HEK293 (cell line): Measurements from ENCODE around the gene RPRD1A.

ENCODE experiments used
- CTCF ChIA-PET: fragments of 350-600 bp; formaldehyde crosslinking; extraction: SDS; loops from one replicate; lab custom pipeline; 2021; ENCODE audit warnings: antibody characterized with exemption; lab: Yijun Ruan, JAX
- POLR2A ChIA-PET: fragments of 300-600 bp; formaldehyde crosslinking; extraction: SDS; loops from one replicate; lab custom pipeline; 2020; ENCODE audit warnings: antibody characterized with exemption, inconsistent platforms; lab: Yijun Ruan, JAX
- H3K27ac ChIP-seq: fragments of 200-500 bp; sonication (Bioruptor generic); 2 replicates; pipeline ENCODE4 v1.5.1; 2014; ENCODE audit warnings: low read depth, low read length, control low read depth, inconsistent platforms; ENCODE audit errors: extremely low read depth
- H3K36me3 ChIP-seq, 2 experiments: fragments of 200-500 bp in 1 of 2; sonication (Bioruptor generic) in 1 of 2; 1 replicate in 1 of 2; 2 replicates in 1 of 2; pipeline ENCODE4 v1.5.1; 2014 to 2017; ENCODE audit warnings: inconsistent platforms in 2 of 2, low read length in 2 of 2; ENCODE audit not compliant: control insufficient read depth in 2 of 2, insufficient read depth in 1 of 2
- H3K4me1 ChIP-seq: fragments of 200-500 bp; sonication (Bioruptor generic); 2 replicates; pipeline ENCODE4 v1.5.1; 2014; ENCODE audit warnings: mild to moderate bottlenecking, low read length, inconsistent platforms; ENCODE audit not compliant: control insufficient read depth, insufficient read depth
- H3K4me3 ChIP-seq: 2 replicates; pipeline ENCODE4 v1.5.1; 2011; ENCODE audit warnings: low read depth, mild to moderate bottlenecking, control low read depth, low read length, moderate library complexity
- H3K9me3 ChIP-seq: fragments of 200-500 bp; sonication (Bioruptor generic); 2 replicates; pipeline ENCODE4 v1.5.1; 2014; ENCODE audit warnings: low read depth, low read length, inconsistent platforms; ENCODE audit not compliant: control insufficient read depth, insufficient read depth
- BCL11B ChIP-seq: fragments of 450-650 bp; formaldehyde crosslinking; IDR thresholded peaks from 2 replicates; pipeline ENCODE4 v1.5.1; 2016; ENCODE audit warnings: low read depth, missing biosample characterization, missing genetic modification characterization
- EGR2 ChIP-seq: fragments of 450-650 bp; formaldehyde crosslinking; IDR thresholded peaks from 2 replicates; pipeline ENCODE4 v1.5.1; 2016; ENCODE audit warnings: low read depth, missing biosample characterization, missing genetic modification characterization
- ZBTB7A ChIP-seq: fragments of 450-650 bp; formaldehyde crosslinking; IDR thresholded peaks from 2 replicates; pipeline ENCODE4 v1.5.1; 2016; ENCODE audit warnings: low read depth, missing biosample characterization, missing genetic modification characterization
- ZNF16 ChIP-seq: fragments of 450-650 bp; formaldehyde crosslinking; IDR thresholded peaks from 2 replicates; pipeline ENCODE4 v1.5.1; 2016; ENCODE audit warnings: low read depth, missing biosample characterization, missing genetic modification characterization
- ZNF311 ChIP-seq: fragments of 450-650 bp; formaldehyde crosslinking; IDR thresholded peaks from 2 replicates; pipeline ENCODE4 v1.5.1; 2017; ENCODE audit warnings: missing biosample characterization, missing genetic modification characterization, borderline replicate concordance
- ZNF416 ChIP-seq: fragments of 450-650 bp; formaldehyde crosslinking; IDR thresholded peaks from 2 replicates; pipeline ENCODE4 v1.5.1; 2016; ENCODE audit warnings: missing biosample characterization, missing genetic modification characterization
- ZNF423 ChIP-seq: fragments of 450-650 bp; formaldehyde crosslinking; IDR thresholded peaks from 2 replicates; pipeline ENCODE4 v1.5.1; 2016; ENCODE audit warnings: missing biosample characterization, missing genetic modification characterization
- ZNF426 ChIP-seq: fragments of 450-650 bp; formaldehyde crosslinking; IDR thresholded peaks from 2 replicates; pipeline ENCODE4 v1.5.1; 2017; ENCODE audit warnings: missing biosample characterization, missing genetic modification characterization, mild to moderate bottlenecking, inconsistent platforms, moderate library complexity
- ZNF433 ChIP-seq: fragments of 450-650 bp; formaldehyde crosslinking; IDR thresholded peaks from 2 replicates; pipeline ENCODE4 v1.5.1; 2016; ENCODE audit warnings: missing biosample characterization, missing genetic modification characterization, low read depth
- ZNF510 ChIP-seq: fragments of 450-650 bp; formaldehyde crosslinking; IDR thresholded peaks from 2 replicates; pipeline ENCODE4 v1.5.1; 2018; ENCODE audit warnings: mild to moderate bottlenecking, missing genetic modification characterization, missing biosample characterization; ENCODE audit not compliant: insufficient replicate concordance
- ZNF513 ChIP-seq: fragments of 450-650 bp; IDR thresholded peaks from 2 replicates; pipeline ENCODE4 v1.5.1; 2018; ENCODE audit warnings: missing biosample characterization, missing genetic modification characterization
- ZNF560 ChIP-seq: fragments of 450-650 bp; formaldehyde crosslinking; IDR thresholded peaks from 2 replicates; pipeline ENCODE4 v1.5.1; 2017; ENCODE audit warnings: missing biosample characterization, missing genetic modification characterization, borderline replicate concordance
- TF ChIP-seq, protein P1 (sequence below): fragments of 450-650 bp; formaldehyde crosslinking; IDR thresholded peaks from 2 replicates; pipeline ENCODE4 v1.5.1; 2016; ENCODE audit warnings: missing biosample characterization, missing genetic modification characterization
- TF ChIP-seq, protein P2 (sequence below): fragments of 450-650 bp; IDR thresholded peaks from 2 replicates; pipeline ENCODE4 v1.5.1; 2018; ENCODE audit warnings: missing biosample characterization, mild to moderate bottlenecking, missing genetic modification characterization
- TF ChIP-seq, protein P3 (sequence below): fragments of 450-650 bp; formaldehyde crosslinking; IDR thresholded peaks from 2 replicates; pipeline ENCODE4 v1.5.1; 2016; ENCODE audit warnings: missing biosample characterization, missing genetic modification characterization
- TF ChIP-seq, protein P4 (sequence below): fragments of 450-650 bp; formaldehyde crosslinking; IDR thresholded peaks from 2 replicates; pipeline ENCODE4 v1.5.1; 2016; ENCODE audit warnings: missing biosample characterization, missing genetic modification characterization

RPRD1A gene

DNA sequence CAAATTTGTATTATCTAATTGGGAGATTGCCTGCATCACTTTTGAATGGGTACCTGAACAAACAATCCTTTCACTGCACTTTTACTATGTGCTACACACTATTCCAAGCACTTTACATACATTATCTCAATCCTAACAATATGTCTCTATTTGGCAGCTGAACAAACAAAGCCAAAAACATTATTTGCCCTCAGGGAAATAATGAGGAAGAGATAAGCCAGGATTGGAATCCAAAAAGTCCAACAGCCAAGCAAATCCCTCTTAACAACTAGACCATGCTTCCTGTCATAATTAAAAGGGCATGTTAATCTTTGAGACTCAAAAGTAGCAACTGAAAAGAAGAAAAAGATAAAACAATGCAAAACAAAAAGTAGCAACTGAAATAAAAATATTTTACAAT lies 32.1 kb downstream of the RPRD1A start (continued):
- TF ChIP-seq, protein P1, sequence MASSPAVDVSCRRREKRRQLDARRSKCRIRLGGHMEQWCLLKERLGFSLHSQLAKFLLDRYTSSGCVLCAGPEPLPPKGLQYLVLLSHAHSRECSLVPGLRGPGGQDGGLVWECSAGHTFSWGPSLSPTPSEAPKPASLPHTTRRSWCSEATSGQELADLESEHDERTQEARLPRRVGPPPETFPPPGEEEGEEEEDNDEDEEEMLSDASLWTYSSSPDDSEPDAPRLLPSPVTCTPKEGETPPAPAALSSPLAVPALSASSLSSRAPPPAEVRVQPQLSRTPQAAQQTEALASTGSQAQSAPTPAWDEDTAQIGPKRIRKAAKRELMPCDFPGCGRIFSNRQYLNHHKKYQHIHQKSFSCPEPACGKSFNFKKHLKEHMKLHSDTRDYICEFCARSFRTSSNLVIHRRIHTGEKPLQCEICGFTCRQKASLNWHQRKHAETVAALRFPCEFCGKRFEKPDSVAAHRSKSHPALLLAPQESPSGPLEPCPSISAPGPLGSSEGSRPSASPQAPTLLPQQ = peak; percentile 76
- no peak for TF ChIP-seq ZBTB7A (tag by site-specific recombination)

- peaks cover 4% of the 10 kb centered on the region; the same call in 1 of the 2 replicates for H3K4me1 ChIP-seq
- ChIA-PET CTCF (interaction anchor here (1.0 to 1.5 kb wide), 2 partner anchors 62 to 250 kb away, joined by 3 to 6 read pairs; no protein-coding TSS in a partner anchor), POLR2A (interaction anchor here (0.7 kb wide), 1 partner anchor 33 kb away, joined by 4 read pairs; the partner anchor contains the start of gene RPRD1A)
- TF ChIP-seq ZNF513 (tag by site-specific recombination) = no peak
- no peak for TF ChIP-seq ZNF510 (tag by site-specific recombination)
- TF ChIP-seq ZNF433 (tag by site-specific recombination) = no peak
- no peak for TF ChIP-seq ZNF560
- TF ChIP-seq ZNF416 (tag by site-specific recombination) = no peak
- TF ChIP-seq ZNF16 (tag by site-specific recombination) = no peak
- TF ChIP-seq, protein P2, sequence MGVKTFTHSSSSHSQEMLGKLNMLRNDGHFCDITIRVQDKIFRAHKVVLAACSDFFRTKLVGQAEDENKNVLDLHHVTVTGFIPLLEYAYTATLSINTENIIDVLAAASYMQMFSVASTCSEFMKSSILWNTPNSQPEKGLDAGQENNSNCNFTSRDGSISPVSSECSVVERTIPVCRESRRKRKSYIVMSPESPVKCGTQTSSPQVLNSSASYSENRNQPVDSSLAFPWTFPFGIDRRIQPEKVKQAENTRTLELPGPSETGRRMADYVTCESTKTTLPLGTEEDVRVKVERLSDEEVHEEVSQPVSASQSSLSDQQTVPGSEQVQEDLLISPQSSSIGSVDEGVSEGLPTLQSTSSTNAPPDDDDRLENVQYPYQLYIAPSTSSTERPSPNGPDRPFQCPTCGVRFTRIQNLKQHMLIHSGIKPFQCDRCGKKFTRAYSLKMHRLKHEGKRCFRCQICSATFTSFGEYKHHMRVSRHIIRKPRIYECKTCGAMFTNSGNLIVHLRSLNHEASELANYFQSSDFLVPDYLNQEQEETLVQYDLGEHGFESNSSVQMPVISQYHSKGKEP (tag by site-specific recombination) = no peak
- TF ChIP-seq ZNF311 = no peak
- TF ChIP-seq, protein P3, sequence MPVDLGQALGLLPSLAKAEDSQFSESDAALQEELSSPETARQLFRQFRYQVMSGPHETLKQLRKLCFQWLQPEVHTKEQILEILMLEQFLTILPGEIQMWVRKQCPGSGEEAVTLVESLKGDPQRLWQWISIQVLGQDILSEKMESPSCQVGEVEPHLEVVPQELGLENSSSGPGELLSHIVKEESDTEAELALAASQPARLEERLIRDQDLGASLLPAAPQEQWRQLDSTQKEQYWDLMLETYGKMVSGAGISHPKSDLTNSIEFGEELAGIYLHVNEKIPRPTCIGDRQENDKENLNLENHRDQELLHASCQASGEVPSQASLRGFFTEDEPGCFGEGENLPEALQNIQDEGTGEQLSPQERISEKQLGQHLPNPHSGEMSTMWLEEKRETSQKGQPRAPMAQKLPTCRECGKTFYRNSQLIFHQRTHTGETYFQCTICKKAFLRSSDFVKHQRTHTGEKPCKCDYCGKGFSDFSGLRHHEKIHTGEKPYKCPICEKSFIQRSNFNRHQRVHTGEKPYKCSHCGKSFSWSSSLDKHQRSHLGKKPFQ = no peak
- TF ChIP-seq EGR2 (tag by site-specific recombination) = no peak
- no peak overlapping the region for H3K4me3 ChIP-seq
- peaks cover 6 to 43% of the 10 kb centered on the region in 2 experiments; a peak in 2 of 3 replicates for H3K36me3 ChIP-seq
- H3K27ac ChIP-seq = no peak overlapping the region
- H3K9me3 ChIP-seq = no peaks in the 10 kb centered on the region
Measured at GRCh38 chr18:36034299-36034895, 33.0 kb downstream of the RPRD1A start.

DNA sequence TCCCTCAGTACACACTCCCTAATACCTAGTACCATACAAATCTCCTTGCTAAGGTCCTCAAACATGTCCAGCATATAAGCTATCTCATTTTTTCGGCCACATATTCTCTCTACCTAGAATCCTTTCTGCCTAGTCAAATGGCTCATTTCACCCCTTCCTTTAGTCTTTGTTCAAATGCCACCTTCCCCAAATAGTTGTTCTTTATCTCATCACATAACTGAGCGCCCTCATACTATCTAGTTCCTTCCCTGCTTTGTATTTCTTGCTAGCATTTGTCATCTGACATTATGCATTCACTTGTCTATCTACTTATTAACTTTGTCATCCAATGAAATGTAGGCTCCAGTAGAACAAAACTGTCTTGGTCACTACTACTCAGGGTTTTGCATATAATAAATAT lies 35.5 kb downstream of the RPRD1A start:
- POLR2A ChIA-PET = no interaction called here
- TF ChIP-seq ZNF423 (tag by site-specific recombination) = no peak
- no peak for TF ChIP-seq BCL11B
- TF ChIP-seq, protein P4, sequence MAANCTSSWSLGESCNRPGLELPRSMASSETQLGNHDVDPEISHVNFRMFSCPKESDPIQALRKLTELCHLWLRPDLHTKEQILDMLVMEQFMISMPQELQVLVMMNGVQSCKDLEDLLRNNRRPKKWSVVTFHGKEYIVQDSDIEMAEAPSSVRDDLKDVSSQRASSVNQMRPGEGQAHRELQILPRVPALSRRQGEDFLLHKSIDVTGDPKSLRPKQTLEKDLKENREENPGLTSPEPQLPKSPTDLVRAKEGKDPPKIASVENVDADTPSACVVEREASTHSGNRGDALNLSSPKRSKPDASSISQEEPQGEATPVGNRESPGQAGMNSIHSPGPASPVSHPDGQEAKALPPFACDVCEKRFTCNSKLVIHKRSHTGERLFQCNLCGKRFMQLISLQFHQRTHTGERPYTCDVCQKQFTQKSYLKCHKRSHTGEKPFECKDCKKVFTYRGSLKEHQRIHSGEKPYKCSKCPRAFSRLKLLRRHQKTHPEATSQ (tag by site-specific recombination) = no peak
- TF ChIP-seq ZNF426 (tag by site-specific recombination) = no peak
- TF ChIP-seq, all 188 proteins: peak for 0
- H3K27ac ChIP-seq = no peak overlapping the region
- peaks cover 4% of the 10 kb centered on the region; the same call in 1 of the 2 replicates for H3K4me1 ChIP-seq
- H3K4me3 ChIP-seq = no peak overlapping the region
- H3K36me3 ChIP-seq = peaks cover 6 to 46% of the 10 kb centered on the region in 2 experiments; a peak in 2 of 3 replicates
- CTCF ChIA-PET = interaction anchor here (6.8 kb wide), 1 partner anchor 14 kb away, joined by 42 read pairs; no protein-coding TSS in a partner anchor
- no peaks in the 10 kb centered on the region for H3K9me3 ChIP-seq
